Endothelial cell of umbilical vein (primary cell): ENCODE data around the gene NEK6.

ENCODE experiments used
- EZH2 ChIP-seq: IDR thresholded peaks from 2 replicates; pipeline ENCODE4 v1.6.1; 2012; ENCODE audit warnings: borderline replicate concordance, low read depth, mild to moderate bottlenecking, moderate library complexity, low read length, inconsistent platforms; ENCODE audit not compliant: severe bottlenecking
- GATA2 ChIP-seq: IDR thresholded peaks from 2 replicates; pipeline ENCODE4 v1.7.0; 2011; ENCODE audit warnings: low read depth, mild to moderate bottlenecking, moderate library complexity, mixed read lengths, low read length; ENCODE audit not compliant: insufficient read length, insufficient read depth
- MYC ChIP-seq: IDR thresholded peaks from one replicate; pipeline ENCODE4 v1.6.1; 2011; ENCODE audit warnings: mild to moderate bottlenecking, low read depth, low read length
- POLR2A ChIP-seq: IDR thresholded peaks from 2 replicates; pipeline ENCODE4 v1.6.1; 2012; ENCODE audit warnings: low read depth, mild to moderate bottlenecking, control low read depth, low read length
- POLR2AphosphoS5 ChIP-seq: IDR thresholded peaks from 2 replicates; pipeline ENCODE4 v1.6.1; 2012; ENCODE audit warnings: low read depth, mild to moderate bottlenecking, control low read depth, low read length, moderate library complexity; ENCODE audit not compliant: insufficient read depth
- TF ChIP-seq, protein P1 (sequence below), 2 donors: IDR thresholded peaks; 1 replicate in 1 of 2; 2 replicates in 1 of 2; pipeline ENCODE4 v1.5.1; 2011; ENCODE audit warnings: low read length in 2 of 2, mild to moderate bottlenecking in 2 of 2, moderate library complexity in 2 of 2, control low read depth in 1 of 2, inconsistent platforms in 1 of 2, low read depth in 1 of 2; ENCODE audit not compliant: insufficient read depth in 1 of 2; ENCODE audit errors: extremely low read depth in 1 of 2
- TF ChIP-seq, protein P2 (sequence below): IDR thresholded peaks from 2 replicates; pipeline ENCODE4 v1.6.1; 2011; ENCODE audit not compliant: insufficient read depth, insufficient read length

DNA sequence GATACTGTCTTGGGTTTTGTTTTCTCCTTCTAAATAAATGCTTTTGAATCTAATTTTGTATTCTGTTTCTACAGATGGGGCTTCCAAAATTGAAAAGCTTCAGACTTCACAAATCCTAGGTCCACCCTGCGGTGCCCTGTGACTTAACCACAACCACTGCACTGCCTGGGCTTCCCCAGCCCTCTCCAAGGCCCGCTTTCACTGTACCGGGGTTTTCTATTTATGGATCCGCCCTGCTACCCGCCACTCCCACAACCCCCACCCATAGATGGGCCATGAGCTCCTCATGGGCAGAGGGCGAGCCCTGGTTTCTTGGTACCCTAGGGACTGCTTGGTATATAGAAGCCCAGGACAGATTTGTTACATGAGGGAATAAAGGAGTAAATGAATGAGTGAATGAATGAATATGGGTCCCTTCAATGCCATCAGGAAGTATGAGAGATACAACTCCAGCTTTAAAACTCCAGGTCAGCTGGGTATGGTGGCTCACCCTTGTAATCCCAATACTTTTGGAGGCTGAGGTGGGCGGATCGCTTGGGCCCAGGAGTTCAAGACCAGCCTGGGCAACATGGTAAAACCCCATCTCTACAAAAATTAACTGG, 39.8 kb upstream of the NEK6 start:
- TF ChIP-seq POLR2A (no peak), EZH2 (no peak), POLR2AphosphoS5 (no peak), GATA2 (no peak), MYC (no peak)
- TF ChIP-seq, protein P1, sequence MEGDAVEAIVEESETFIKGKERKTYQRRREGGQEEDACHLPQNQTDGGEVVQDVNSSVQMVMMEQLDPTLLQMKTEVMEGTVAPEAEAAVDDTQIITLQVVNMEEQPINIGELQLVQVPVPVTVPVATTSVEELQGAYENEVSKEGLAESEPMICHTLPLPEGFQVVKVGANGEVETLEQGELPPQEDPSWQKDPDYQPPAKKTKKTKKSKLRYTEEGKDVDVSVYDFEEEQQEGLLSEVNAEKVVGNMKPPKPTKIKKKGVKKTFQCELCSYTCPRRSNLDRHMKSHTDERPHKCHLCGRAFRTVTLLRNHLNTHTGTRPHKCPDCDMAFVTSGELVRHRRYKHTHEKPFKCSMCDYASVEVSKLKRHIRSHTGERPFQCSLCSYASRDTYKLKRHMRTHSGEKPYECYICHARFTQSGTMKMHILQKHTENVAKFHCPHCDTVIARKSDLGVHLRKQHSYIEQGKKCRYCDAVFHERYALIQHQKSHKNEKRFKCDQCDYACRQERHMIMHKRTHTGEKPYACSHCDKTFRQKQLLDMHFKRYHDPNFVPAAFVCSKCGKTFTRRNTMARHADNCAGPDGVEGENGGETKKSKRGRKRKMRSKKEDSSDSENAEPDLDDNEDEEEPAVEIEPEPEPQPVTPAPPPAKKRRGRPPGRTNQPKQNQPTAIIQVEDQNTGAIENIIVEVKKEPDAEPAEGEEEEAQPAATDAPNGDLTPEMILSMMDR (IDR thresholded peaks at IDR 0.05; ENCODE audit: extremely low read depth in 1 of 2, insufficient read depth in 1 of 2, low read depth in 1 of 2, low read length in 2 of 2), result no peak
- TF ChIP-seq, protein P2, sequence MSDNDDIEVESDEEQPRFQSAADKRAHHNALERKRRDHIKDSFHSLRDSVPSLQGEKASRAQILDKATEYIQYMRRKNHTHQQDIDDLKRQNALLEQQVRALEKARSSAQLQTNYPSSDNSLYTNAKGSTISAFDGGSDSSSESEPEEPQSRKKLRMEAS, result no peak
